ENCODE data around the gene SHBG.
"Not testable (repeated sequence)": the region's sequence is repeated elsewhere in the genome, so short reads cannot be mapped to it uniquely, and the experiment has no call there.

- TF ChIP-seq, protein P1, sequence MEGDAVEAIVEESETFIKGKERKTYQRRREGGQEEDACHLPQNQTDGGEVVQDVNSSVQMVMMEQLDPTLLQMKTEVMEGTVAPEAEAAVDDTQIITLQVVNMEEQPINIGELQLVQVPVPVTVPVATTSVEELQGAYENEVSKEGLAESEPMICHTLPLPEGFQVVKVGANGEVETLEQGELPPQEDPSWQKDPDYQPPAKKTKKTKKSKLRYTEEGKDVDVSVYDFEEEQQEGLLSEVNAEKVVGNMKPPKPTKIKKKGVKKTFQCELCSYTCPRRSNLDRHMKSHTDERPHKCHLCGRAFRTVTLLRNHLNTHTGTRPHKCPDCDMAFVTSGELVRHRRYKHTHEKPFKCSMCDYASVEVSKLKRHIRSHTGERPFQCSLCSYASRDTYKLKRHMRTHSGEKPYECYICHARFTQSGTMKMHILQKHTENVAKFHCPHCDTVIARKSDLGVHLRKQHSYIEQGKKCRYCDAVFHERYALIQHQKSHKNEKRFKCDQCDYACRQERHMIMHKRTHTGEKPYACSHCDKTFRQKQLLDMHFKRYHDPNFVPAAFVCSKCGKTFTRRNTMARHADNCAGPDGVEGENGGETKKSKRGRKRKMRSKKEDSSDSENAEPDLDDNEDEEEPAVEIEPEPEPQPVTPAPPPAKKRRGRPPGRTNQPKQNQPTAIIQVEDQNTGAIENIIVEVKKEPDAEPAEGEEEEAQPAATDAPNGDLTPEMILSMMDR (IDR thresholded peaks at IDR 0.05; ENCODE audit: control extremely low read depth in 1 of 3, insufficient read depth in 1 of 3, low read depth in 1 of 3, low read length in 3 of 3) = not testable (repeated sequence)
- TF ChIP-seq RFX5 (IDR thresholded peaks at IDR 0.05; ENCODE audit: borderline replicate concordance, low read depth, low read length); POLR2AphosphoS5 (IDR thresholded peaks at IDR 0.05; ENCODE audit: low read depth, low read length); JUND (IDR thresholded peaks at IDR 0.05; ENCODE audit: low read length); CEBPB (IDR thresholded peaks at IDR 0.05; ENCODE audit: low read depth, low read length); SRF (IDR thresholded peaks at IDR 0.05; ENCODE audit: low read depth, low read length); TCF12 (IDR thresholded peaks at IDR 0.05; ENCODE audit: low read depth, low read length); JUN (IDR thresholded peaks at IDR 0.05; ENCODE audit: low read depth, low read length); EGR1 (IDR thresholded peaks at IDR 0.05; ENCODE audit: borderline replicate concordance, low read depth, low read length); USF2 (IDR thresholded peaks at IDR 0.05; ENCODE audit: low read length); POLR2A (IDR thresholded peaks at IDR 0.05; ENCODE audit: control extremely low read depth in 1 of 2, low read depth in 2 of 2, low read length in 2 of 2): not testable (repeated sequence)
- TF ChIP-seq, protein P2, sequence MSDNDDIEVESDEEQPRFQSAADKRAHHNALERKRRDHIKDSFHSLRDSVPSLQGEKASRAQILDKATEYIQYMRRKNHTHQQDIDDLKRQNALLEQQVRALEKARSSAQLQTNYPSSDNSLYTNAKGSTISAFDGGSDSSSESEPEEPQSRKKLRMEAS (IDR thresholded peaks at IDR 0.05) = not testable (repeated sequence)
These were observed 4.2 kb upstream of the SHBG start for GRCh38 chr17:7625749-7626148.
